ENCODE measurements around the gene CLDN25.

CLDN25 gene

DNA sequence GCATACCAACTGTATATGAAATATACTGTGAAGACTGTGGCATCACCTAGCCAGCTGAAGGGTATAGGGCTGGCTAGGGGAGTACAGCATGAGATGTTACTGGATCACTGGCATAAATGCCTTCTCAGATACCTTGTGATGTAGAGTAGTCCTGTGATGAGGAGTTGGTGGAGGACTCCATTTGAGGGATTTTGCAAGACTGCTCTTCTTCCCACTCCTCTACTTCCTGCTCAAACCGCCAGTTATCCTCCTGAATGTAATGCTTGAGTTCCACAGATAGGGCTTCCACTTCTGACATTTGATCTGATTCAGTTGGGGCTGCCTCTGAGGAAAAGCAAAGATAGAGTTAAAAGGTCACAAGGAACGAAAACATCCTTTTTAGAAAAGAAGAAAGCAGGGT lies 29.3 kb downstream of the CLDN25 start:
- DNase-seq (ENCODE audit: low read depth in 2 of 2) = no peak

GRCh38 chr11:113814181-113814580 lies 34.6 kb downstream of the CLDN25 start:
- DNase-seq (ENCODE audit: low read depth in 2 of 2) = no peak

DNA sequence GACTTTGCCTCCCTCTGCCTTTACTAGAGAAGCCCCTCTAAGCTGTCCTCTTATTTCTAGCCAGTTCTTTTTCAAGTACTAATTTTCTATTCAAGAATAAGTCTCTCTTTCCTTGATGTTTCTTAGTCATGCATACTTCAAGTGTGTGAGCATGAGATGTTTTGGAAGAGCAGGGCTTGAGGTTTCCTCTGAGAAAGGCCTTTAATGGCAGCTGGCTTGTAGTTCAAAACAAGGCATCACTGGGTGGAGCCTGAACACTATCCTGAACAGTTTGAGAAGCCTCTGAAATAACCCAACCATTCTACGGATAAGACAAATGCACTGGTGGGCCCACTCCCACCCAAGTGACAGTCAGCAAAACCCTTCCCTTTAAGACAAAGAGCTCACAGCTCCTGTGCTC lies 37.6 kb downstream of the CLDN25 start:
- DNase-seq (ENCODE audit: low read depth in 2 of 2) = no peak

DNA sequence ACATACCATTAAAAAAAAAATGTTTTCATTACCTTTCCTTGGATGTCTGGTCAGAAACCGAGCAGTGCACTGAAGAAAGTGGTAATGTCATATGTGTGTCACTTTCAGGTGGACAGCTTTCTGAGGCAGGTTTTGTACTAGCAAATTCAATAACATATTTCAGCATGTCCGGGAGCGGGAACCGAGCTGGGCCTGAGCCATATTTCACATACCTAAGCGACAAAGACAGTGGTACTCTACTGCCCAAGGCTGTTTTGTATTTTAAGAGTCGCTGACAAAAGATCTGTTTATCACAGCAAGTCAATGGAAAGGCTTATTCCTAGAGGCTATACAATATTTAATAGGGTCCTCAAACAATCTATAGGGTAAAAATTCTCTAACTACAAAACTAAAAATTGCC lies 38.0 kb downstream of the CLDN25 start:
- no peak for DNase-seq (ENCODE audit: low read depth in 2 of 2)

- DNase-seq (ENCODE audit: low read depth in 2 of 2) = no peak
These were observed 38.8 kb downstream of the CLDN25 start for GRCh38 chr11:113818426-113818825.

- DNase-seq (ENCODE audit: low read depth in 2 of 2) = no peak
These were observed 47.9 kb downstream of the CLDN25 start for GRCh38 chr11:113827477-113827876.

- DNase-seq (ENCODE audit: low read depth in 2 of 2) = no peak
These were observed 48.6 kb downstream of the CLDN25 start for GRCh38 chr11:113828191-113828590.

GRCh38 chr11:113829751-113830150 lies 50.2 kb downstream of the CLDN25 start:
- no peak for DNase-seq (ENCODE audit: low read depth in 2 of 2)

All from stimulated activated CD8-positive, alpha-beta memory T cell treated with anti-CD3 and anti-CD28 coated beads, Interleukin-15, amount 100 ng/mL, for 4 hours (primary cell).